Epidermal melanocyte (primary cell): Measurements from ENCODE around the gene ALKBH3.

Experiments used
- DNase-seq: peaks from one replicate; pipeline ENCODE4 v3.0.0; 2011; ENCODE audit warnings: low spot score; ENCODE audit not compliant: insufficient read length

The ALKBH3 gene

GRCh38 chr11:43880640-43881159, at the start of gene ALKBH3:
Gene ALKBH3, plus strand, starts transcription at chr11:43880831. Its CDS starts 1,822 bp downstream, at chr11:43882653.
- peak; percentile 82 for DNase-seq

- DNase-seq: peak; percentile 60
Observed at GRCh38 chr11:43830928-43831440, 49.6 kb upstream of the ALKBH3 start.

- DNase-seq: no peak
Observed at GRCh38 chr11:43832536-43832935, 48.1 kb upstream of the ALKBH3 start.

- no peak for DNase-seq
Observed at GRCh38 chr11:43833657-43834073, 47.0 kb upstream of the ALKBH3 start.

GRCh38 chr11:43834286-43834685, 46.3 kb upstream of the ALKBH3 start:
- DNase-seq: no peak

GRCh38 chr11:43835104-43835503, 45.5 kb upstream of the ALKBH3 start:
- DNase-seq: no peak

- no peak for DNase-seq
Observed at GRCh38 chr11:43837879-43838278, 42.8 kb upstream of the ALKBH3 start.

GRCh38 chr11:43842021-43842420, 38.6 kb upstream of the ALKBH3 start:
- no peak for DNase-seq

GRCh38 chr11:43845816-43846215, 34.8 kb upstream of the ALKBH3 start:
- no peak for DNase-seq

GRCh38 chr11:43852057-43852636, 28.5 kb upstream of the ALKBH3 start:
- peak; percentile 60 for DNase-seq

- no peak for DNase-seq
Observed at GRCh38 chr11:43853781-43854180, 26.9 kb upstream of the ALKBH3 start.

GRCh38 chr11:43856993-43857392, 23.6 kb upstream of the ALKBH3 start:
- no peak for DNase-seq

GRCh38 chr11:43861141-43861540, 19.5 kb upstream of the ALKBH3 start:
- no peak for DNase-seq

GRCh38 chr11:43866520-43866919, 14.1 kb upstream of the ALKBH3 start:
- DNase-seq: no peak

- no peak for DNase-seq
Observed at GRCh38 chr11:43866969-43867368, 13.7 kb upstream of the ALKBH3 start.

GRCh38 chr11:43868852-43869567, 11.6 kb upstream of the ALKBH3 start:
- no peak for DNase-seq

- no peak for DNase-seq
Observed at GRCh38 chr11:43871051-43871450, 9.6 kb upstream of the ALKBH3 start.

- no peak for DNase-seq
Observed at GRCh38 chr11:43872995-43873394, 7.6 kb upstream of the ALKBH3 start.

- DNase-seq: no peak
Observed at GRCh38 chr11:43874078-43874477, 6.6 kb upstream of the ALKBH3 start.

GRCh38 chr11:43874738-43875137, 5.9 kb upstream of the ALKBH3 start:
- no peak for DNase-seq

- no peak for DNase-seq
Observed at GRCh38 chr11:43879789-43880639, 617 bp upstream of the ALKBH3 start.

- no peak for DNase-seq
Observed at GRCh38 chr11:43892851-43893250, 12.2 kb downstream of the ALKBH3 start.
